ENCODE measurements around the gene SMAD3. TPM values are rescaled to one million over a fixed set of nuclear protein-coding genes. Genes with fewer than 3 reads are reported as not detected.

SMAD3 gene
- total and polyA plus RNA-seq, 2 of the 4 experiments (the other 2 are of a cell fraction): 71.0 to 177 TPM

DNA sequence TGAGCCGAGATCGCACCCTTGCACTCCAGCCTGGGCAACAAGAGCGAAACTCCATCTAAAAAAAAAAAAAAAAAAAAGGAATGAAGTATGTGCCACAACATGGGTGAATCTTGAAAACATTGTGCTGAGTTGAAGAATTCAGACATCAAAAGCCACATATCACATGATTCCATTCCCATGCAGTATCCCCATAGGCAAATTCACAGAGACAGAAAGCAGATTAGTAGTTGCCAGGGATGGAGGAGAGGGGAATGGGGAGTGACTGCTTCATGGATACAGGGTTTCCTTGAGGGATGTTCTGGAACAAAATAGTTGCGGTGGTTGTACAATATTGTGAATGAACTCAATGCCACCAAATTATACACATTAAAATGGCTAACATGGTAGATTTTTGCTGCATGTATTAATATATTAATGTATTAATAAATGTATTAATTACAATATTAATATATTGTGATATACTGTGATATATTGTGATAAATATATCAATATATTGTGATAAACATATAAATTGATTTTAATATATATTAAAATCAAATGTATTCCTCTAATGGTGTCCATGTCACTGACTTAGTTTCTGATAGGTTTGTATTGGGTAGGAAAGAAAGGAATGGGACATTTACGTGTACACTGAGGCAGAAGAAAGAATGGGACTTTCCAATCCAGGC lies 34.9 kb downstream of the SMAD3 start:
- no peak overlapping the region for H2AFZ ChIP-seq (replicated peaks; ENCODE audit: low read length, poor library complexity)
- ATAC-seq (ENCODE audit: low read depth): no peak
- dilution Hi-C loops (cut with HindIII; ENCODE audit: low sequenced_read_pairs, unreplicated experiment) (no loop called here), in situ Hi-C loops (cut with MboI; ENCODE audit: low sequenced_read_pairs) (no loop called here), intact Hi-C loops (cut with micrococcal nuclease) (no loop called here)
- H3K23ac ChIP-seq (ENCODE audit: low read depth, low read length): peak overlapping the region; percentile 70
- no peak overlapping the region for H3K4me2 ChIP-seq (ENCODE audit: low read depth, low read length)
- H3K9me1 ChIP-seq (ENCODE audit: insufficient read depth, low read length): peaks cover 71% of the 10 kb centered on the region
- 0 out of 3 replicates have a peak overlapping the region, but pooled peaks have one; percentile 22 for H2BK15ac ChIP-seq (ENCODE audit: low read depth, low read length)
- H3K4ac ChIP-seq (ENCODE audit: low read depth, low read length): peak overlapping the region; percentile 67
- ChIA-PET CTCF (no interaction called here), POLR2A (ENCODE audit: unreplicated experiment) (no interaction called here)
- peak overlapping the region; percentile 59; the same call in 1 of the 2 replicates for H2AK5ac ChIP-seq (ENCODE audit: low read depth, low read length)
- H3K9ac ChIP-seq (ENCODE audit: low read depth, low read length): no peak overlapping the region
- H3K18ac ChIP-seq (ENCODE audit: low read depth, low read length): peak overlapping the region; percentile 36; the same call in 1 of the 2 replicates
- peaks cover 20 to 92% of the 10 kb centered on the region in 2 experiments for H3K79me1 ChIP-seq (ENCODE audit: low read depth in 1 of 2, low read length in 2 of 2)
- H2BK120ac ChIP-seq (ENCODE audit: low read depth, low read length): peak overlapping the region; percentile 54; the same call in 1 of the 2 replicates
- H4K5ac ChIP-seq (ENCODE audit: low read depth, low read length): no peak overlapping the region
- no peaks in the 10 kb centered on the region for H3K27me3 ChIP-seq (ENCODE audit: control insufficient read depth, insufficient read depth, low read length)
- H4K20me1 ChIP-seq (ENCODE audit: insufficient read depth, low read length): peaks cover 89% of the 10 kb centered on the region
- no peak overlapping the region for H3K4me3 ChIP-seq (ENCODE audit: insufficient read depth, low read depth, low read length)
- no peaks in the 10 kb centered on the region for H3K9me3 ChIP-seq (ENCODE audit: control insufficient read depth, insufficient read depth, low read length)
- peaks cover 43% of the 10 kb centered on the region for H3K36me3 ChIP-seq (ENCODE audit: control insufficient read depth, insufficient read depth, low read length)
- H3K4me1 ChIP-seq (ENCODE audit: control insufficient read depth, insufficient read depth, low read length): peaks cover 67% of the 10 kb centered on the region
- no peak overlapping the region for H2AK9ac ChIP-seq (replicated peaks; ENCODE audit: low read depth, low read length, poor library complexity)
- WGBS, 2 experiments (ENCODE audit: extremely low coverage in 2 of 2, insufficient read length in 1 of 2): 88% methylated on average over 1 of the region's 5 CpGs; no CpG with 5 or more reads in 1 of the 2 experiments
- no peak overlapping the region for H3K56ac ChIP-seq (ENCODE audit: extremely low read depth, insufficient read depth, low read length)
- peak overlapping the region; percentile 9; the same call in 1 of the 2 replicates for H3K27ac ChIP-seq (ENCODE audit: insufficient read depth, low read length)
- peak overlapping the region; percentile 63 for H3K14ac ChIP-seq (replicated peaks; ENCODE audit: low read depth, low read length)
- peak overlapping the region; percentile 18 for H2BK5ac ChIP-seq (ENCODE audit: low read depth, low read length, poor library complexity, severe bottlenecking)
- no peak for DNase-seq
- BruUV-seq (replicated peaks): no TSS peak
- 0 out of 2 replicates have a peak overlapping the region, but pooled peaks have one; percentile 3 for H4K91ac ChIP-seq (ENCODE audit: insufficient read depth, low read depth, low read length)
- H4K8ac ChIP-seq (ENCODE audit: low read depth in 2 of 2, low read length in 2 of 2): peak overlapping the region in 1 of 2 experiments; percentile 41; a peak in 1 of 4 replicates
- peak overlapping the region; percentile 12; the same call in 1 of the 2 replicates for H2BK20ac ChIP-seq (ENCODE audit: low read depth, low read length)
- TF ChIP-seq RCOR1 (IDR thresholded peaks at IDR 0.05; ENCODE audit: insufficient replicate concordance, low read length): no peak
- no peak for TF ChIP-seq RAD21 (IDR thresholded peaks at IDR 0.05; ENCODE audit: low read length)
- TF ChIP-seq BHLHE40 (IDR thresholded peaks at IDR 0.05; ENCODE audit: low read depth, low read length): no peak
- TF ChIP-seq, protein P1, sequence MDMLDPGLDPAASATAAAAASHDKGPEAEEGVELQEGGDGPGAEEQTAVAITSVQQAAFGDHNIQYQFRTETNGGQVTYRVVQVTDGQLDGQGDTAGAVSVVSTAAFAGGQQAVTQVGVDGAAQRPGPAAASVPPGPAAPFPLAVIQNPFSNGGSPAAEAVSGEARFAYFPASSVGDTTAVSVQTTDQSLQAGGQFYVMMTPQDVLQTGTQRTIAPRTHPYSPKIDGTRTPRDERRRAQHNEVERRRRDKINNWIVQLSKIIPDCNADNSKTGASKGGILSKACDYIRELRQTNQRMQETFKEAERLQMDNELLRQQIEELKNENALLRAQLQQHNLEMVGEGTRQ (IDR thresholded peaks at IDR 0.05; ENCODE audit: low read depth, low read length): no peak
- no peak for TF ChIP-seq POLR2A (IDR thresholded peaks at IDR 0.05; ENCODE audit: low read depth, low read length)
- no peak for TF ChIP-seq MAZ (IDR thresholded peaks at IDR 0.05; ENCODE audit: borderline replicate concordance, low read depth, low read length)
- TF ChIP-seq CEBPB (IDR thresholded peaks at IDR 0.05; ENCODE audit: low read depth, low read length): no peak
- TF ChIP-seq SMC3 (IDR thresholded peaks at IDR 0.05; ENCODE audit: low read depth, low read length): no peak
- no peak for TF ChIP-seq RFX5 (IDR thresholded peaks at IDR 0.05; ENCODE audit: low read depth, low read length)
- no peak for TF ChIP-seq NFE2L2 (IDR thresholded peaks at IDR 0.05; ENCODE audit: low read depth, low read length)
- no peak for TF ChIP-seq CTCF (conservative IDR thresholded peaks at IDR 0.05; ENCODE audit: low read depth, low read length)
- TF ChIP-seq, protein P2, sequence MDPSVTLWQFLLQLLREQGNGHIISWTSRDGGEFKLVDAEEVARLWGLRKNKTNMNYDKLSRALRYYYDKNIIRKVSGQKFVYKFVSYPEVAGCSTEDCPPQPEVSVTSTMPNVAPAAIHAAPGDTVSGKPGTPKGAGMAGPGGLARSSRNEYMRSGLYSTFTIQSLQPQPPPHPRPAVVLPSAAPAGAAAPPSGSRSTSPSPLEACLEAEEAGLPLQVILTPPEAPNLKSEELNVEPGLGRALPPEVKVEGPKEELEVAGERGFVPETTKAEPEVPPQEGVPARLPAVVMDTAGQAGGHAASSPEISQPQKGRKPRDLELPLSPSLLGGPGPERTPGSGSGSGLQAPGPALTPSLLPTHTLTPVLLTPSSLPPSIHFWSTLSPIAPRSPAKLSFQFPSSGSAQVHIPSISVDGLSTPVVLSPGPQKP (IDR thresholded peaks at IDR 0.05; ENCODE audit: borderline replicate concordance, low read depth, low read length): no peak
- no peak for TF ChIP-seq CHD1 (IDR thresholded peaks at IDR 0.05; ENCODE audit: low read depth, low read length)
- no peak for TF ChIP-seq MXI1 (IDR thresholded peaks at IDR 0.05; ENCODE audit: borderline replicate concordance, low read depth, low read length)
- no peak for TF ChIP-seq FOS (IDR thresholded peaks at IDR 0.05; ENCODE audit: low read depth, low read length)
